Right atrium auricular region (tissue), 2 donors: ENCODE results near the gene RILPL1. TPM values are rescaled to one million over a fixed set of nuclear protein-coding genes. Genes with fewer than 3 reads are reported as not detected.

ENCODE experiments used
- DNase-seq: peaks from one replicate; pipeline ENCODE4 v3.0.0-alpha.2; 2019; ENCODE audit warnings: low spot score
- H3K27ac ChIP-seq, 2 donors: fragments of 200-600 bp; sonication (generic); 1 replicate in 1 of 2; 2 replicates in 1 of 2; pipeline ENCODE4 v1.5.1; 2016 to 2019
- H3K27me3 ChIP-seq, 2 donors: fragments of 200-600 bp; sonication (generic); one replicate each; pipeline versions ENCODE4 v1.5.1 to v1.6.0; 2017 to 2019
- H3K36me3 ChIP-seq: fragments of 200-600 bp; sonication (generic); one replicate; pipeline ENCODE4 v1.5.1; 2016
- H3K4me1 ChIP-seq, 2 donors: fragments of 200-600 bp; sonication (generic); one replicate each; pipeline versions ENCODE4 v1.5.1 to v1.6.0; 2017 to 2019
- H3K4me3 ChIP-seq, 2 donors: fragments of 200-600 bp; sonication (generic); 1 replicate in 1 of 2; 2 replicates in 1 of 2; pipeline ENCODE4 v1.5.1; 2017 to 2019; ENCODE audit warnings: mild to moderate bottlenecking in 1 of 2, moderate library complexity in 1 of 2
- H3K9me3 ChIP-seq, 2 donors: fragments of 200-600 bp; sonication (generic); one replicate each; pipeline ENCODE4 v1.5.1; 2019
- microRNA-seq, 2 donors: library from miRNA; unstranded; fragments of <30 nt; microRNA quantifications; one replicate each; pipeline ENCODE4, GENCODE V29; 2016 to 2017; ENCODE audit warnings: borderline number of aligned reads in 2 of 2, borderline replicate concordance in 1 of 2
- total RNA-seq, 2 donors: library from RNA; depleted of rRNA; stranded (reverse); fragments of >200 nt; gene quantifications; one replicate each; pipeline ENCODE4 v1.1.0, GENCODE V29; 2016
- TF ChIP-seq, protein P1 (sequence below), 2 donors: fragments of 200-600 bp; sonication (generic); IDR thresholded peaks; one replicate each; pipeline ENCODE4 v1.5.1; 2019; ENCODE audit warnings: antibody characterized with exemption in 2 of 2

The RILPL1 gene
- total RNA-seq, 2 donors from 2014 or later: 93.1 to 130 TPM

DNA sequence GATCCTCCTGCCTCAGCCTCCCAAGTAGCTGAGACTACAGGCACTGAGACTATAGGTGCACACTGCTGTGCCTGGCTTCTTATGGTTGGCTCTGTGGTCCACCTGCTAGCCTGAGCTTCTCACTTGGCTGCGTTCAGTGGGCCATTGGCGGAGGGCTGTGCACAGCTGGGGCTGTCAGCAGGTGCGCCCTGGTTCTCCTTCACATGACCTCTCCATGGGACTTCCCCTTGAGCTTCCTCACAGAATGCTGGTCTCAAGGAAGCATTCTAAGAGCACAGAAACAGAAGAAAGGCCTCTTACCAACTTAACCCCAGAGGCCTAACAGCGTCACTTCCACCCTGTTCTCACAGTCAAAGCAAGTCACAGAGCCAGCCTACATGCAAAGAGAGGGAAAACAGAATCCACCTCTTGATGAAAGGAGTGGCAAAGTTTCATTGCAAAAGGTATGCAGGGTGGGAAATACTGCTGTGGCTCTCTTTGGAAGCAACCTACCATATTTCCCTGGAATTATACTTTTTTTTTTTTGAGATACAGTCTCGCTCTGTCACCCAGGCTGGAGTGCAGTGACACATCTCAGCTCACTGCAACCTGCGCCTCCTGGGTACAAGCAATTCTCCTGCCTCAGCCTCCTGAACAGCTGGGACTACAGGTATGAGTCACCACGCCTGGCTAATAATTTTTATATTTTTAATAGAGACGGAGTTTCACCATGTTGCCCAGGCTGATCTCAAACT is 106.3 kb downstream of the RILPL1 start:
- no peak for DNase-seq
- no peaks in the 10 kb centered on the region for H3K27me3 ChIP-seq
- peaks cover 30% of the 10 kb centered on the region for H3K36me3 ChIP-seq
- no peaks in the 10 kb centered on the region for H3K9me3 ChIP-seq
- H3K4me3 ChIP-seq: no peak overlapping the region
- TF ChIP-seq, protein P1, sequence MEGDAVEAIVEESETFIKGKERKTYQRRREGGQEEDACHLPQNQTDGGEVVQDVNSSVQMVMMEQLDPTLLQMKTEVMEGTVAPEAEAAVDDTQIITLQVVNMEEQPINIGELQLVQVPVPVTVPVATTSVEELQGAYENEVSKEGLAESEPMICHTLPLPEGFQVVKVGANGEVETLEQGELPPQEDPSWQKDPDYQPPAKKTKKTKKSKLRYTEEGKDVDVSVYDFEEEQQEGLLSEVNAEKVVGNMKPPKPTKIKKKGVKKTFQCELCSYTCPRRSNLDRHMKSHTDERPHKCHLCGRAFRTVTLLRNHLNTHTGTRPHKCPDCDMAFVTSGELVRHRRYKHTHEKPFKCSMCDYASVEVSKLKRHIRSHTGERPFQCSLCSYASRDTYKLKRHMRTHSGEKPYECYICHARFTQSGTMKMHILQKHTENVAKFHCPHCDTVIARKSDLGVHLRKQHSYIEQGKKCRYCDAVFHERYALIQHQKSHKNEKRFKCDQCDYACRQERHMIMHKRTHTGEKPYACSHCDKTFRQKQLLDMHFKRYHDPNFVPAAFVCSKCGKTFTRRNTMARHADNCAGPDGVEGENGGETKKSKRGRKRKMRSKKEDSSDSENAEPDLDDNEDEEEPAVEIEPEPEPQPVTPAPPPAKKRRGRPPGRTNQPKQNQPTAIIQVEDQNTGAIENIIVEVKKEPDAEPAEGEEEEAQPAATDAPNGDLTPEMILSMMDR (IDR thresholded peaks at IDR 0.05): no peak
- H3K27ac ChIP-seq: no peak overlapping the region
- peaks cover 0 to 4% of the 10 kb centered on the region in 2 donors for H3K4me1 ChIP-seq

DNA sequence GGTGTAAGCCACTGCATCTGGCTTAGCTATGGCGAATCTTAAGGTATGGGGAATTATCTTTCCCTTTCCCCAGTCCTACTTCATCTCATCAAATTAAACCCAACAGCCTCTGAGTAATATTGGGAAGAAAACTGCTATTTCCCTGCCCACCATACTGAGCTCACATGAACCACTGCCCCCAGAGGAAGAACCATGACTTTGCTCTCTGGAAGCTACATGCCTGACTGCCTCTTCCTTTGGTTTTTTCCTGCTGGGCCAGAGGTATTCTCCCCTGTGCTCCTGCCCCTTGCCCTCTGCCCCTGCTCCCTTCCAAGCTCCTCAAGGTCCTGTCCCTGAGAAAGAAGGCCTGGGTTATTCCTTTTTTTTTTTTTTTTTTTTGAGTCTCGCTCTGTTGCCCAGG is 112.2 kb downstream of the RILPL1 start:
- DNase-seq: no peak
- Histone ChIP-seq H3K9me3 (no peaks in the 10 kb centered on the region), H3K36me3 (peaks cover 22% of the 10 kb centered on the region), H3K4me3 (no peak overlapping the region), H3K27ac (no peak overlapping the region), H3K4me1 (no peaks in the 10 kb centered on the region), H3K27me3 (no peaks in the 10 kb centered on the region)
- TF ChIP-seq, protein P1 (IDR thresholded peaks at IDR 0.05): no peak

Small RNA genes within 50 kb of the gene (microRNA-seq; reads per million reads assigned to microRNA genes)
- 0 reads per million in 2 donors for gene MIR3908

Other genes starting within 250 kb of the RILPL1 start
- gene SBNO1, start 168.9 kb downstream of the RILPL1 start, total RNA-seq: 10 to 100 TPM; 16.7 to 19.8 TPM
- 10 to 100 TPM; 21.1 to 26.3 TPM for gene KMT5A, start 149.6 kb downstream of the RILPL1 start, total RNA-seq
- 1 to 10 TPM; 3.1 to 4.6 TPM for gene RILPL2, start 97.0 kb downstream of the RILPL1 start, total RNA-seq
- 10 to 100 TPM; 17.4 to 18.4 TPM for gene SNRNP35, start 75.6 kb downstream of the RILPL1 start, total RNA-seq
- 100 to 1,000 TPM; 127 to 163 TPM for gene TMED2, start 50.8 kb upstream of the RILPL1 start, total RNA-seq
- gene DDX55, start 68.4 kb upstream of the RILPL1 start, total RNA-seq: 1 to 10 TPM; 7.2 to 7.5 TPM
- gene EIF2B1, start 100.0 kb upstream of the RILPL1 start, total RNA-seq: 10 to 100 TPM; 60.0 to 65.9 TPM
- gene GTF2H3, start 100.1 kb upstream of the RILPL1 start, total RNA-seq: 1 to 10 TPM; 7.6 to 8.4 TPM
- 1 to 10 TPM; 3.7 to 4.6 TPM for gene TCTN2, start 137.4 kb upstream of the RILPL1 start, total RNA-seq
- 10 to 100 TPM; 11.6 to 14.0 TPM for gene ATP6V0A2, start 178.6 kb upstream of the RILPL1 start, total RNA-seq
- gene DNAH10, start 228.6 kb upstream of the RILPL1 start, total RNA-seq: under 1 TPM in 1 of 2 donors, not detected in 1; 0.11 TPM